Uterus (tissue), 2 donors: Measurements from ENCODE around the gene SLC2A13.

Experiments used
- POLR2A ChIP-seq, 2 donors: fragments of 450-650 bp; IDR thresholded peaks; one replicate each; pipeline ENCODE4 v1.6.1; 2016; ENCODE audit warnings: antibody characterized with exemption in 2 of 2, mild to moderate bottlenecking in 1 of 2, moderate library complexity in 1 of 2
- TF ChIP-seq, protein P1 (sequence below), 4 experiments: fragments of 200-600 bp in 2 of 4; fragments of 450-650 bp in 2 of 4; sonication (generic) in 2 of 4; IDR thresholded peaks; one replicate each; pipeline ENCODE4 v1.5.1; 2016 to 2019; ENCODE audit warnings: antibody characterized with exemption in 4 of 4, mild to moderate bottlenecking in 2 of 4, moderate library complexity in 1 of 4

- TF ChIP-seq, protein P1, sequence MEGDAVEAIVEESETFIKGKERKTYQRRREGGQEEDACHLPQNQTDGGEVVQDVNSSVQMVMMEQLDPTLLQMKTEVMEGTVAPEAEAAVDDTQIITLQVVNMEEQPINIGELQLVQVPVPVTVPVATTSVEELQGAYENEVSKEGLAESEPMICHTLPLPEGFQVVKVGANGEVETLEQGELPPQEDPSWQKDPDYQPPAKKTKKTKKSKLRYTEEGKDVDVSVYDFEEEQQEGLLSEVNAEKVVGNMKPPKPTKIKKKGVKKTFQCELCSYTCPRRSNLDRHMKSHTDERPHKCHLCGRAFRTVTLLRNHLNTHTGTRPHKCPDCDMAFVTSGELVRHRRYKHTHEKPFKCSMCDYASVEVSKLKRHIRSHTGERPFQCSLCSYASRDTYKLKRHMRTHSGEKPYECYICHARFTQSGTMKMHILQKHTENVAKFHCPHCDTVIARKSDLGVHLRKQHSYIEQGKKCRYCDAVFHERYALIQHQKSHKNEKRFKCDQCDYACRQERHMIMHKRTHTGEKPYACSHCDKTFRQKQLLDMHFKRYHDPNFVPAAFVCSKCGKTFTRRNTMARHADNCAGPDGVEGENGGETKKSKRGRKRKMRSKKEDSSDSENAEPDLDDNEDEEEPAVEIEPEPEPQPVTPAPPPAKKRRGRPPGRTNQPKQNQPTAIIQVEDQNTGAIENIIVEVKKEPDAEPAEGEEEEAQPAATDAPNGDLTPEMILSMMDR (IDR thresholded peaks at IDR 0.05), result no peak
- TF ChIP-seq POLR2A (IDR thresholded peaks at IDR 0.05), result no peak
These were observed 104.5 kb downstream of the SLC2A13 start for GRCh38 chr12:40001406-40001805.
